HUES6 (cell line): Measurements from ENCODE around the gene KIF20A.

ENCODE experiments used
- H3K27ac ChIP-seq: 2 replicates; pipeline ENCODE4 v1.7.0; 2013; ENCODE audit warnings: low read depth, mild to moderate bottlenecking, low read length, inconsistent platforms
- H3K27me3 ChIP-seq: 2 replicates; pipeline ENCODE4 v1.6.1; 2013; ENCODE audit warnings: low read length; ENCODE audit not compliant: control insufficient read depth, insufficient read depth
- H3K36me3 ChIP-seq: 2 replicates; pipeline ENCODE4 v1.6.1; 2013; ENCODE audit warnings: low read length; ENCODE audit not compliant: control insufficient read depth, insufficient read depth
- H3K4me1 ChIP-seq: 2 replicates; pipeline ENCODE4 v1.6.1; 2013; ENCODE audit warnings: low read length; ENCODE audit not compliant: control insufficient read depth, insufficient read depth
- H3K4me3 ChIP-seq: 2 replicates; pipeline ENCODE4 v1.5.1; 2013; ENCODE audit warnings: low read depth, low read length
- H3K9ac ChIP-seq: one replicate; pipeline ENCODE4 v1.6.1; 2013; ENCODE audit warnings: mild to moderate bottlenecking, low read length
- H3K9me3 ChIP-seq: 2 replicates; pipeline ENCODE4 v1.6.1; 2013; ENCODE audit warnings: low read depth, low read length; ENCODE audit not compliant: control insufficient read depth, insufficient read depth

Gene KIF20A

GRCh38 chr5:138229387-138229786 is 50.5 kb downstream of the KIF20A start:
- Histone ChIP-seq H3K27ac (no peak overlapping the region), H3K27me3 (no peaks in the 10 kb centered on the region), H3K9me3 (peaks cover 10% of the 10 kb centered on the region), H3K4me3 (no peak overlapping the region), H3K36me3 (no peaks in the 10 kb centered on the region), H3K9ac (no peak overlapping the region), H3K4me1 (peaks cover 12% of the 10 kb centered on the region)

DNA sequence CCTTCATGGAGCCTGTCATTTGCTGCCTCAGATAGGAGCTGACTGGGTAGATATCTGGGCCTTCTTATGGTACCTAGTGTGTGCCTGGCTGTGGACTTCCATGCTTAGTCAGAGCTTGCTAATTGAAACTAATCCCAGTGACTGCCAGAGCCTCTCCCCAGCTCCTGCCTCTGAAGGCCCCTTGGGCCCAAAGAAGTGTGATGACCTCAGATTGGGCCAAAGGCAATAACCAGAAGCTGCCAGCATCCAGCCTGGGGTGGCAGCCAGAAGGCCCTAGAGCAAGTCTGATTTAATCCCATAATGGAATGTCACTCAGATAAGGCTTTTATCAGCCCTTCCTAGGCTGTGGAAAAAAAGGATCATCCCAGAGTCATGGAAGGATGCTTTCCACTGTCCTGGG is 51.3 kb downstream of the KIF20A start:
- H3K9ac ChIP-seq, result no peak overlapping the region
- H3K27me3 ChIP-seq, result no peaks in the 10 kb centered on the region
- peaks cover 12% of the 10 kb centered on the region for H3K4me1 ChIP-seq
- H3K27ac ChIP-seq, result no peak overlapping the region
- no peak overlapping the region for H3K4me3 ChIP-seq
- peaks cover 10% of the 10 kb centered on the region for H3K9me3 ChIP-seq
- H3K36me3 ChIP-seq, result no peaks in the 10 kb centered on the region

DNA sequence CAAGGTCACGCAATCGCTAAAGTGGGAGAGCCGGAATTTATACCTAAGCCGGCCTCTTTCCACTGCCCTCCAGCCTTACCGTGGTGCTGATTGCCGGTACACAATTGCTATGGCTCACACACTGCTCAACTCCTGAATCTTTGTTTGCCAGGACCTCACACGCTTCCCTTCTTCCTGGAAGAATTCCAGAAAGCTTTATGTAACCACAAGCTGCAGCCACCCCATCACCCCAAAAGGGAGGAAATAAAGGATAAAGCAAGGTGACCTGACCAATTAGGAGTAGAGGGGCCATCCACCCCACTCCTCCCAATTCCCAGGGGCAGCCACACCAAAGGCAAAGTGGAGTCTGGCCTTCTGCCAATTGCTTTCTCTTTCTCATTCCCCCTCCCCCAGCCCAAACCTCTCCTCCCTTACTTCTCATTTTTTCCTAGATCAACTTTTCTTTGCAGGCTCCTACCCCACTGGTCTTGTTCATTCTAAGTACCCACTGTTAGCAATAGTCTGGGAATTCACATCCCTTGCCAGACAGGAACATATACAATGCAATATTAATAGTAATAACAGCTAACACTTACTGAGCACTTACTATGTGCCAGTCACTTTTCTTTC is 52.2 kb downstream of the KIF20A start:
- Histone ChIP-seq H3K36me3 (no peaks in the 10 kb centered on the region), H3K27ac (no peak overlapping the region), H3K9ac (no peak overlapping the region)

GRCh38 chr5:138233280-138233679 is 54.4 kb downstream of the KIF20A start:
- no peak overlapping the region for H3K4me3 ChIP-seq
- H3K9ac ChIP-seq, result no peak overlapping the region
- peaks cover 12% of the 10 kb centered on the region for H3K4me1 ChIP-seq
- no peaks in the 10 kb centered on the region; the same call in 1 of the 2 replicates for H3K27me3 ChIP-seq
- no peak overlapping the region for H3K27ac ChIP-seq
- no peaks in the 10 kb centered on the region for H3K9me3 ChIP-seq
- no peaks in the 10 kb centered on the region for H3K36me3 ChIP-seq

More for the DNA sequence above, 52.2 kb downstream of the KIF20A start:
- H3K4me1 ChIP-seq, result peaks cover 12% of the 10 kb centered on the region
- H3K27me3 ChIP-seq, result no peaks in the 10 kb centered on the region
- no peak overlapping the region for H3K4me3 ChIP-seq
- peaks cover 8% of the 10 kb centered on the region for H3K9me3 ChIP-seq

DNA sequence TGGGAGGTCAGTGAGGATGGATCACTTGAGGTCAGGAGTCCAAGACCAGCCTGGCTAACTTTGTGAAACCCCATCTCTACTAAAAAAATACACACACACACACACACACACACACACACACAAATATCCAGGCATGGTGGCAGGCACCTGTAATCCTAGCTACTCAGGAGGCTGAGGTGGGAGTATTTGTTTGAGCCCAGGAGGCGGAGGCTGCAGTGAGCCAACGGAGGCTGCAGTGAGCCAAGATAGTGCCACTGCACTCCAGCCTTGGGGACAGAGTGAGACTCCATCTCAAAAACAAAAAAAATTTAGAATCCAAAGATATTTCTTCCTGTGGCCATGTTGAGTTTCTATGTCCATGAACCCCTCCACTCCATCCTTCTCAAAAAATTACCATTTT is 55.7 kb downstream of the KIF20A start:
- Histone ChIP-seq H3K4me1 (peaks cover 12% of the 10 kb centered on the region), H3K27me3 (peaks cover 7% of the 10 kb centered on the region), H3K9ac (no peak overlapping the region), H3K9me3 (no peaks in the 10 kb centered on the region), H3K27ac (no peak overlapping the region), H3K4me3 (no peak overlapping the region), H3K36me3 (no peaks in the 10 kb centered on the region)
